Activated T-helper 2 cell treated with anti-CD3 and anti-CD28 coated beads, Interferon-gamma antibody, Interleukin-2, Interleukin-4, amounts not matched to agents 10 μg/mL and 5 μg/mL and 100 μg/mL, durations not matched to agents 14 hours and 24 hours and 36 hours (primary cell): ENCODE data around the gene ADORA2B. TPM values are rescaled to one million over a fixed set of nuclear protein-coding genes. Genes with fewer than 3 reads are reported as not detected.

ENCODE experiments used
- DNase-seq: peaks from one replicate; pipeline ENCODE4 v3.0.0; 2021; ENCODE audit warnings: low spot score
- H3K27ac Mint-ChIP-seq: one replicate; pipeline ENCODE4 v1.8.0; 2021; ENCODE audit warnings: mixed read lengths
- H3K27me3 Mint-ChIP-seq: one replicate; pipeline ENCODE4 v1.8.0; 2021; ENCODE audit warnings: low read depth, mixed read lengths
- H3K36me3 Mint-ChIP-seq: one replicate; pipeline ENCODE4 v1.8.0; 2021; ENCODE audit warnings: low read depth, mixed read lengths
- H3K4me1 Mint-ChIP-seq: one replicate; pipeline ENCODE4 v1.8.0; 2021; ENCODE audit warnings: low read depth, mixed read lengths
- H3K4me3 Mint-ChIP-seq: one replicate; pipeline ENCODE4 v1.8.0; 2021; ENCODE audit warnings: low read depth, mild to moderate bottlenecking, moderate library complexity, mixed read lengths
- H3K9me3 Mint-ChIP-seq: one replicate; pipeline ENCODE4 v1.8.0; 2021; ENCODE audit warnings: mixed read lengths
- intact Hi-C: fragments of 100-400 bp; cut with micrococcal nuclease; formaldehyde crosslinking; loops from one replicate; pipeline ENCODE4 v1.15.1; 2023
- total RNA-seq: library from RNA; stranded (reverse); gene quantifications from 2 replicates; pipeline ENCODE4 v1.2.3, GENCODE V29; 2022

Gene ADORA2B
- total RNA-seq, 1 donor from 2014 or later = 4.2 TPM

DNA sequence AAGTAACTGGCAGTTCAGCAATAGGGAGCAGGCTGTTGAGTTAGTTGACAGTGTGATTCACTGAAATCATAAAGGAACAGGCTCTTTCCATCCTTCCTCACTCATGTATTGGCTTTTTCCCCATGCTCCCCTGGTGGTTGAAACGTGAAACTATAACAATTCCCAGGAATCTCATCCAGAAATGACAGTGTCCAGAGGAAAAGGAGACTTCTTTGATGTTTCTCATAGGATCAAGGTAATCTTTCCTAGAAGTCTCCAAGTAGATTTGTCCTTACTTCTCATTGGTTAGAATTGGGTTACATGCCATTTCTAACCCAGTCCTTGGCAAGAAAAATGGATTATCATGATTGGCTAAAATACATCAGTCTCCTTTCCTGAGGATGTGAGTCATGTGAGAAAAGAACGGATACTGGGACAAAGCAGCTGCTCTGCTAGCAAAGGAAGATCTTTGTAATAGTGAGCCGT lies 69.0 kb downstream of the ADORA2B start:
- Mint-ChIP-seq H3K4me1 (no peaks in the 10 kb centered on the region), H3K27me3 (no peaks in the 10 kb centered on the region), H3K9me3 (no peaks in the 10 kb centered on the region), H3K27ac (no peak overlapping the region), H3K36me3 (peaks cover 57% of the 10 kb centered on the region), H3K4me3 (no peak overlapping the region)
- no peak for DNase-seq
- intact Hi-C loops = no loop called here

DNA sequence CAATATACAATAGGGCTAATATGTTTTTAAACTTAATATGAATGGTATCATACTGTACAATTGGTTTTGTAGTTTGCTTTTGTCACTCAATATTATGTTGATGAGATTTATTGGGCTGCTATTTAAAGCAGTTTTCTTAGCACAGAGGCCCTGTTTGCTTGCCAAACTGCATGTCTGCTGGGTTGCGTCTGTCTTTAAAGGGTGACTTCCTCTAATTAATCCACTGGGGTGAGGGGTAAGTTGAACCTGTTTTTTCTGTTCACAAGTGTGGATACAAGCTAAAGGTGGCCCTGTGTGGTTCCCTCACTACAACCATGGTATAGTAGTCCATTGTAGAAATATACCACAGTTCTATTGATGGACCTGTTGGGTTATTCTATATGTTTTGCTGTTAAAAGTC lies 74.4 kb downstream of the ADORA2B start:
- H3K9me3 Mint-ChIP-seq = no peaks in the 10 kb centered on the region
- H3K4me1 Mint-ChIP-seq = peaks cover 4% of the 10 kb centered on the region
- peaks cover 62% of the 10 kb centered on the region for H3K36me3 Mint-ChIP-seq
- H3K4me3 Mint-ChIP-seq = no peak overlapping the region
- H3K27ac Mint-ChIP-seq = no peak overlapping the region
- intact Hi-C loops = no loop called here
- no peaks in the 10 kb centered on the region for H3K27me3 Mint-ChIP-seq
- DNase-seq = no peak

DNA sequence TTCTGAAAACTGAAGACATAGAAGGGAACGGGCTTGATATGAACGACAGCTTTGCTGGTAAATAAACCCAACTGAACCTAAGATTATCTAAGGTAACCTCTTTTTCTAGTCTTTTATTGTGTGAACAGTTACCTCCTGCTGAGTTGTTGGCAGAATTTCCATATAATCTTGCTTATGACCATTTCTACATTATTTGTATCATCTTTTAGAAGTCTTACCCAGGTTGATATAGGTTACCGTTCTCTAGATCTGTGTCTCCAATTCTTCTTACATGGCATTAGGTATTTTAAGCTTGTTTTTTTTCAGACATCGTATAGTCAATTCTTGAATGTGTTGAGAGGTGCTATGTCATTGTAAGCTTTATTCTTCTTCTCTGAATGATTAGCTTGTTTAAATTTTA lies 79.0 kb downstream of the ADORA2B start:
- intact Hi-C loops = no loop called here
- H3K27ac Mint-ChIP-seq = no peak overlapping the region
- H3K4me1 Mint-ChIP-seq = peaks cover 24% of the 10 kb centered on the region
- peaks cover 80% of the 10 kb centered on the region for H3K36me3 Mint-ChIP-seq
- H3K4me3 Mint-ChIP-seq = no peak overlapping the region
- no peaks in the 10 kb centered on the region for H3K9me3 Mint-ChIP-seq
- no peaks in the 10 kb centered on the region for H3K27me3 Mint-ChIP-seq
- no peak for DNase-seq

DNA sequence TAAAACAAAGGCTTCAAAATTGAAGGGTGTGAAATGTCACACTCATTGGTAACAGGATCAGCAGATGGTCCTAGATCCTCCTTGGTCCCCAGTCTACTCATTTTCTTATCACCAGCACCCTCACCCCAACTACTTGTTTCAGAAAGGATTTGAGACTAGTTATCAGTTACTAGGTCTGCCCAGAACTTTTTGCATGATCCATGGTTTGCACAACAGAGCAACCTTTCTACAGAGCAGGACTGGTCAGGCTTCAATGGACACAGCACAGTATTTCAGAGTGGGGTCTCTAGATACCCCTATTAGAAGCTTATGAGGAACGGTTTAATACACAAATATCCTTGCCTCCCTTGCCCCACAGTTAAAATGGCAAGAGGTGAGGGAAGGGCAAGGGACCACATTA lies 80.3 kb downstream of the ADORA2B start:
- DNase-seq = no peak
- H3K4me1 Mint-ChIP-seq = peaks cover 24% of the 10 kb centered on the region
- no peak overlapping the region for H3K4me3 Mint-ChIP-seq
- H3K27me3 Mint-ChIP-seq = no peaks in the 10 kb centered on the region
- peaks cover 84% of the 10 kb centered on the region for H3K36me3 Mint-ChIP-seq
- intact Hi-C loops = no loop called here
- no peaks in the 10 kb centered on the region for H3K9me3 Mint-ChIP-seq
- no peak overlapping the region for H3K27ac Mint-ChIP-seq

Other genes with a start within 250 kb of the ADORA2B start
- gene ZNF286A, start 245.4 kb upstream of the ADORA2B start, total RNA-seq = 26.9 and 27.8 TPM in 2 replicates
- gene TBC1D26, start 212.8 kb upstream of the ADORA2B start, total RNA-seq = 0.23 TPM in 1 of 2 replicates, not detected in the other
- 12.8 and 14.2 TPM in 2 replicates for gene ZSWIM7, start 54.6 kb downstream of the ADORA2B start, total RNA-seq
- 32.7 and 35.3 TPM in 2 replicates for gene TTC19, start 54.7 kb downstream of the ADORA2B start, total RNA-seq